ENCODE data around the gene CD68.

CD68 gene

GRCh38 chr17:7579001-7579833 is at the start of gene CD68:
Gene CD68 (plus strand): TSS chr17:7579638. CDS start chr17:7579678, 40 bp downstream.
- DNase-seq: no peak

GRCh38 chr17:7530023-7530900 is 49.2 kb upstream of the CD68 start:
- DNase-seq: no peak

- no peak for DNase-seq
Observed at GRCh38 chr17:7538050-7538449, 41.4 kb upstream of the CD68 start.

GRCh38 chr17:7538891-7539545 is 40.4 kb upstream of the CD68 start:
- DNase-seq: no peak

GRCh38 chr17:7541074-7541621 is 38.3 kb upstream of the CD68 start:
- no peak for DNase-seq

GRCh38 chr17:7544911-7545310 is 34.5 kb upstream of the CD68 start:
- no peak for DNase-seq

- DNase-seq: no peak
Observed at GRCh38 chr17:7548585-7549400, 30.6 kb upstream of the CD68 start, which contains the start of gene TNFSF12. Gene TNFSF12 (plus strand): TSS chr17:7549058. CDS start chr17:7549154, 96 bp downstream.

GRCh38 chr17:7549401-7550055 is 29.9 kb upstream of the CD68 start:
- no peak for DNase-seq

- no peak for DNase-seq
Observed at GRCh38 chr17:7550344-7550743, 29.1 kb upstream of the CD68 start.

- DNase-seq: no peak
Observed at GRCh38 chr17:7551396-7551795, 28.0 kb upstream of the CD68 start.

GRCh38 chr17:7552621-7553051 is 26.8 kb upstream of the CD68 start:
- no peak for DNase-seq

GRCh38 chr17:7553356-7553755 is 26.1 kb upstream of the CD68 start:
- no peak for DNase-seq

GRCh38 chr17:7555320-7555948 is 24.0 kb upstream of the CD68 start:
- DNase-seq: no peak

GRCh38 chr17:7556627-7557026 is 22.8 kb upstream of the CD68 start:
- no peak for DNase-seq

- DNase-seq: no peak
Observed at GRCh38 chr17:7557147-7557764, 22.2 kb upstream of the CD68 start.

GRCh38 chr17:7557775-7558543 is 21.5 kb upstream of the CD68 start:
- peak; percentile 53 for DNase-seq

- no peak for DNase-seq
Observed at GRCh38 chr17:7558544-7559319, 20.7 kb upstream of the CD68 start, which contains the start of gene TNFSF13. Gene TNFSF13 (plus strand): TSS chr17:7558750. CDS start chr17:7559040, 290 bp downstream.

GRCh38 chr17:7559320-7560171 is 19.9 kb upstream of the CD68 start:
- DNase-seq: no peak

Data from cortex of kidney (tissue), 1 donor.